K562 (cell line): ENCODE results near the gene MAST4. TPM values are rescaled to one million over a fixed set of nuclear protein-coding genes. Genes with fewer than 3 reads are reported as not detected.

Experiments used
- ATAC-seq: fragments of 200-7000 bp; cut with Tn5 transposase; 3 replicates; pipeline ENCODE4 v1.9.1; 2020; ENCODE audit warnings: moderate library complexity
- BruUV-seq: library from RNA; stranded (reverse); fragments of 400-500 nt; replicated peaks from 2 replicates; lab custom pipeline; 2021; lab: Mats Ljungman, UMichigan
- CTCF ChIA-PET: fragments of 300-600 bp; formaldehyde crosslinking; extraction: SDS; loops from one replicate; lab custom pipeline; 2021; ENCODE audit warnings: low intra/inter-chr PET ratio; lab: Yijun Ruan, JAX
- POLR2A ChIA-PET: fragments of 300-600, 350-650 bp; sonication (Branson Sonifier 250); formaldehyde crosslinking; extraction: SDS; loops from one replicate; lab custom pipeline; 2021; ENCODE audit warnings: antibody characterized with exemption, inconsistent platforms; lab: Yijun Ruan, JAX
- DNase-seq, 4 experiments: peaks; one replicate each; pipeline versions ENCODE4 v3.0.0 to v3.0.0-alpha.2; 2011 to 2018; ENCODE audit warnings: low spot score in 3 of 4, mixed read lengths in 3 of 4; ENCODE audit errors: extremely low read depth in 1 of 4
- FAIRE-seq: peaks from 2 replicates; lab custom pipeline; 2011; peaks lifted over from hg19 to GRCh38; lab: Jason Lieb, UNC
- H2AFZ ChIP-seq: 2 replicates; pipeline ENCODE4 v1.6.0; 2011; ENCODE audit warnings: low read depth, low read length, control low read depth, inconsistent platforms
- H3K27ac ChIP-seq: fragments of 200-600 bp; 3 replicates; pipeline ENCODE4 v1.8.0; 2011; ENCODE audit warnings: low read depth, mild to moderate bottlenecking, control low read depth, inconsistent platforms, low read length, moderate library complexity, mixed read lengths; ENCODE audit errors: extremely low read depth
- H3K27me3 ChIP-seq, 2 experiments: fragments of 300-600 bp in 1 of 2; 2 replicates in 1 of 2; 3 replicates in 1 of 2; pipeline versions ENCODE4 v1.6.0 to v1.8.0; 2011; ENCODE audit warnings: inconsistent platforms in 2 of 2, low read length in 2 of 2, mild to moderate bottlenecking in 1 of 2, mixed read lengths in 1 of 2, moderate library complexity in 1 of 2; ENCODE audit not compliant: control insufficient read depth in 2 of 2, insufficient read depth in 2 of 2
- H3K36me3 ChIP-seq: fragments of 300-600 bp; 3 replicates; pipeline ENCODE4 v1.8.0; 2011; ENCODE audit warnings: mild to moderate bottlenecking, low read length, inconsistent platforms; ENCODE audit not compliant: control insufficient read depth, insufficient read depth
- H3K4me1 ChIP-seq, 2 experiments: fragments of 200-600 bp in 1 of 2; replicated peaks in 1 of 2; 2 replicates in 1 of 2; 3 replicates in 1 of 2; pipeline versions ENCODE4 v1.5.1 to v1.8.0; 2011; ENCODE audit warnings: inconsistent platforms in 2 of 2, low read length in 2 of 2, mild to moderate bottlenecking in 1 of 2, mixed read lengths in 1 of 2, moderate library complexity in 1 of 2; ENCODE audit not compliant: control insufficient read depth in 2 of 2, insufficient read depth in 2 of 2
- H3K4me2 ChIP-seq: 2 replicates; pipeline ENCODE4 v1.6.1; 2011; ENCODE audit warnings: low read length, control low read depth, inconsistent platforms, mixed read lengths; ENCODE audit not compliant: insufficient read depth
- H3K4me3 ChIP-seq: fragments of 200-600 bp; sonication (generic), shearing (Covaris generic); 2 replicates; pipeline ENCODE4 v1.5.1; 2016; ENCODE audit warnings: control low read depth, inconsistent platforms
- H3K79me2 ChIP-seq: fragments of 200-600 bp; 3 replicates; pipeline ENCODE4 v1.8.0; 2011; ENCODE audit warnings: low read length, inconsistent platforms; ENCODE audit not compliant: control insufficient read depth, insufficient read depth
- H3K9ac ChIP-seq, 2 experiments: 2 replicates each; pipeline versions ENCODE4 v1.6.0 to v1.6.1; 2011; ENCODE audit warnings: low read depth in 2 of 2, low read length in 2 of 2, control low read depth in 1 of 2, inconsistent platforms in 1 of 2, mild to moderate bottlenecking in 1 of 2, mixed read lengths in 1 of 2; ENCODE audit not compliant: insufficient read depth in 1 of 2
- H3K9me1 ChIP-seq: one replicate; pipeline ENCODE4 v1.6.0; 2011; ENCODE audit warnings: inconsistent platforms, mild to moderate bottlenecking, low read length, moderate library complexity; ENCODE audit not compliant: control insufficient read depth, insufficient read depth
- H3K9me3 ChIP-seq: replicated peaks from 2 replicates; pipeline ENCODE4 v1.5.1; 2011; ENCODE audit warnings: low read depth, low read length, inconsistent platforms; ENCODE audit not compliant: control insufficient read depth, insufficient read depth
- H4K20me1 ChIP-seq: replicated peaks from 2 replicates; pipeline ENCODE4 v1.6.1; 2011; ENCODE audit warnings: low read length, inconsistent platforms, mixed read lengths; ENCODE audit not compliant: control insufficient read depth, insufficient read depth
- CHD4 ChIP-seq: fragments of 200-600 bp; sonication (generic); IDR thresholded peaks from 3 replicates; pipeline ENCODE4 v1.6.1; 2012; ENCODE audit warnings: low read depth, mild to moderate bottlenecking, mixed read lengths, low read length, inconsistent platforms; ENCODE audit not compliant: insufficient read depth, insufficient replicate concordance, poor library complexity, severe bottlenecking
- EZH2 ChIP-seq: IDR thresholded peaks from 2 replicates; pipeline ENCODE4 v1.6.1; 2012; ENCODE audit warnings: low read depth, mild to moderate bottlenecking, inconsistent platforms, low read length, borderline replicate concordance
- KDM5B ChIP-seq: fragments of 200-600 bp; sonication (generic); IDR thresholded peaks from 2 replicates; pipeline ENCODE4 v1.6.1; 2012; ENCODE audit warnings: low read depth, mild to moderate bottlenecking, moderate library complexity, low read length, control low read depth, inconsistent platforms; ENCODE audit not compliant: insufficient replicate concordance
- SAP30 ChIP-seq: fragments of 200-600 bp; sonication (generic); IDR thresholded peaks from 2 replicates; pipeline ENCODE4 v1.6.1; 2012; ENCODE audit warnings: borderline replicate concordance, low read depth, mild to moderate bottlenecking, moderate library complexity, low read length, control low read depth, inconsistent platforms; ENCODE audit not compliant: insufficient read depth, poor library complexity, severe bottlenecking
- SREBF2 ChIP-seq: sonication (generic); formaldehyde crosslinking; IDR thresholded peaks from 2 replicates; pipeline ENCODE4 v1.4.0; 2020; ENCODE audit warnings: mild to moderate bottlenecking, missing genetic modification reagents
- UBTF ChIP-seq, 2 experiments: IDR thresholded peaks; 2 replicates each; pipeline ENCODE4 v1.6.1; 2012; ENCODE audit warnings: improper control_type of control experiment in 2 of 2, low read depth in 2 of 2, low read length in 2 of 2, borderline replicate concordance in 1 of 2
- ZNF609 ChIP-seq: sonication (generic); formaldehyde crosslinking; IDR thresholded peaks from 2 replicates; pipeline ENCODE4 v1.8.1; 2023; ENCODE audit warnings: missing genetic modification reagents, mild to moderate bottlenecking, borderline replicate concordance
- ZZZ3 ChIP-seq: fragments of 450-650 bp; IDR thresholded peaks from 2 replicates; pipeline ENCODE4 v1.6.1; 2016; ENCODE audit warnings: antibody characterized with exemption, mild to moderate bottlenecking, moderate library complexity
- WGBS: fragments of 100-300 bp; shearing (Covaris generic); methylation state at CpG from one replicate; pipeline ENCODE4 v1.1.6; 2016; ENCODE audit warnings: low coverage, mixed read lengths; ENCODE audit not compliant: insufficient coverage; ENCODE audit errors: missing lambda C conversion rate; 5-methylcytosine and 5-hydroxymethylcytosine counted together
- in situ Hi-C: fragments of 300-500 bp; cut with MboI; formaldehyde crosslinking; loops from 4 replicates; pipeline ENCODE4 v1.15.0; 2018; ENCODE audit warnings: inconsistent platforms, mixed read lengths
- intact Hi-C: fragments of 100-400 bp; cut with micrococcal nuclease; formaldehyde crosslinking; loops from 2 replicates; pipeline ENCODE4 v1.14.2; 2022
- polyA plus RNA-seq, 8 experiments: library from polyadenylated mRNA; depleted of rRNA in 4 of 8; stranded (reverse) in 5 of 8; unstranded in 3 of 8; fragments of >200 nt; fragmentation: Nextera tagmentation in 2 of 8; fragmentation: Illumina TruSeq in 1 of 8; extraction: Ambion mirVana in 2 of 8; extraction: Trizol in 1 of 8; gene quantifications; 2 replicates each; pipeline versions ENCODE4 v1.2.1 to v1.2.3, GENCODE V29; 2011 to 2014; ENCODE audit warnings: inconsistent platforms in 1 of 8, missing spikeins in 1 of 8
- total RNA-seq, 7 experiments: library from RNA; depleted of rRNA in 6 of 7; stranded (reverse); fragments of >200 nt in 6 of 7; fragmentation: Illumina TruSeq in 2 of 7; extraction: Trizol in 2 of 7; gene quantifications; 2 replicates each; pipeline versions ENCODE4 v1.2.1 to v1.2.3, GENCODE V29; 2011 to 2021; ENCODE audit warnings: low replicate concordance in 1 of 7

MAST4 gene
- total and polyA plus RNA-seq, 9 of the 15 experiments (the other 6 are each of a cell fraction or from before 2014, with no cell fraction given): 0.88 to 10.1 (median 5.2) TPM

- Histone ChIP-seq H3K79me2 (no peaks in the 10 kb centered on the region), H3K4me3 (no peak overlapping the region), H3K27me3 (peaks cover 10 to 13% of the 10 kb centered on the region in 2 experiments), H3K9me1 (no peaks in the 10 kb centered on the region), H3K36me3 (no peaks in the 10 kb centered on the region), H3K4me2 (no peak overlapping the region), H3K27ac (no peak overlapping the region), H4K20me1 (no peaks in the 10 kb centered on the region), H3K9ac (no peak overlapping the region), H2AFZ (no peak overlapping the region), H3K4me1 (no peaks in the 10 kb centered on the region), H3K9me3 (no peaks in the 10 kb centered on the region)
- no TSS peak for BruUV-seq
- ChIA-PET CTCF (no interaction called here), POLR2A (interaction anchor here (0.9 kb wide), 1 partner anchor 9 kb away, joined by 4 read pairs; no protein-coding TSS in a partner anchor)
- intact Hi-C loops (no loop called here), in situ Hi-C loops (no loop called here)
- ATAC-seq (no peak), DNase-seq (no peak), FAIRE-seq (no peak)
- no peak for TF ChIP-seq ZZZ3
- TF ChIP-seq UBTF (IDR thresholded peaks at IDR 0.05; ENCODE audit: borderline replicate concordance in 1 of 2, low read depth in 2 of 2, low read length in 2 of 2): no peak
- TF ChIP-seq KDM5B: no peak
- no peak for TF ChIP-seq CHD4
- TF ChIP-seq SREBF2: no peak
- no peak for TF ChIP-seq SAP30
- TF ChIP-seq EZH2: no peak
- TF ChIP-seq ZNF609 (CRISPR knock-in tag): no peak
- WGBS: 0% methylated on average over 3 of the region's 3 CpGs
These were observed 277.8 kb downstream of the MAST4 start for GRCh38 chr5:66874004-66874403.
